ENCODE results near the gene ANAPC4.

DNA sequence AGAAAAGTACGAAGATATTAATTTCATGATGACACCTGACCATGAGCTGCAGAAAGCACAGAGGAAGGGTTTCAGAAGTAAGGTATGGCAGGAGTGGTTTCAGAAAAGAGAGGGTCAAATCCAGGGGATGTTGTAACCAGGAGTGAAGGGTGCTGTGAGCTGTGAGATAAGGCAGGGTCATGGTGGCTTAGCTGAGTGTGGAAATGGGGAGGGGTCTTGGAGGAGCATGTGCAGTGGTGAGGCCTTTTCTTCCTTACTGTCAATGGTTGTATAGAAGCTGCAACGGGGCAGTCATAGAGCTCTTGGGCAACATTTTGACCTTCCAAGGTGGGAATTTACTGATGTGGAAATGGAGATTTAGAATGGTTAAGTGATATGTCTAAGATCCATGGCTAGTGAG is 2.5 kb downstream of the ANAPC4 start:
- TF ChIP-seq, protein P1, sequence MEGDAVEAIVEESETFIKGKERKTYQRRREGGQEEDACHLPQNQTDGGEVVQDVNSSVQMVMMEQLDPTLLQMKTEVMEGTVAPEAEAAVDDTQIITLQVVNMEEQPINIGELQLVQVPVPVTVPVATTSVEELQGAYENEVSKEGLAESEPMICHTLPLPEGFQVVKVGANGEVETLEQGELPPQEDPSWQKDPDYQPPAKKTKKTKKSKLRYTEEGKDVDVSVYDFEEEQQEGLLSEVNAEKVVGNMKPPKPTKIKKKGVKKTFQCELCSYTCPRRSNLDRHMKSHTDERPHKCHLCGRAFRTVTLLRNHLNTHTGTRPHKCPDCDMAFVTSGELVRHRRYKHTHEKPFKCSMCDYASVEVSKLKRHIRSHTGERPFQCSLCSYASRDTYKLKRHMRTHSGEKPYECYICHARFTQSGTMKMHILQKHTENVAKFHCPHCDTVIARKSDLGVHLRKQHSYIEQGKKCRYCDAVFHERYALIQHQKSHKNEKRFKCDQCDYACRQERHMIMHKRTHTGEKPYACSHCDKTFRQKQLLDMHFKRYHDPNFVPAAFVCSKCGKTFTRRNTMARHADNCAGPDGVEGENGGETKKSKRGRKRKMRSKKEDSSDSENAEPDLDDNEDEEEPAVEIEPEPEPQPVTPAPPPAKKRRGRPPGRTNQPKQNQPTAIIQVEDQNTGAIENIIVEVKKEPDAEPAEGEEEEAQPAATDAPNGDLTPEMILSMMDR (IDR thresholded peaks at IDR 0.05): no peak
- TF ChIP-seq POLR2A (IDR thresholded peaks at IDR 0.05; ENCODE audit: low read length) (no peak), TP53 (CRISPR knock-in tag; IDR thresholded peaks at IDR 0.05) (no peak), EP300 (IDR thresholded peaks at IDR 0.05) (no peak), FOSL2 (IDR thresholded peaks at IDR 0.05) (no peak), FOSL2 (CRISPR knock-in tag; IDR thresholded peaks at IDR 0.05) (no peak), NFE2L2 (conservative IDR thresholded peaks at IDR 0.05; ENCODE audit: low read length) (no peak)
